ENCODE measurements around the gene LOX.

DNA sequence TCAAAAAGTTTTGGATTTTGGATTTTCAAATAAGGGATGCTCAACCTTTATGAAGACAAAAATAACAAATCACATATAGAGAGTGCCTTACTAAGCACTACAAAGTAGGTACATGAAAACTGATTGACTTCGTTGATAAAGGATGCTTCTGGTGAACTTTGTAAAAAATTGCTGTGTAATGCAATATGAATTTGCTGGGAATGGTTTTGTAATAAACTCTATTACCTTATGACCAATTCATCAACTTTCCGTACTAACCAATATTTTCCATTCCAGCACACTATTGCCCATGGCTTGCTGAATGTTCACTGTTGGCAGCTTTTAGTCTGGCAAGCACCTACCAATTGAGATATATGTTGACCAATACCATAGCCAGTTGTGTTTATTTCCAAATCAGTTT is 27.9 kb upstream of the LOX start:
- TF ChIP-seq, protein P1, sequence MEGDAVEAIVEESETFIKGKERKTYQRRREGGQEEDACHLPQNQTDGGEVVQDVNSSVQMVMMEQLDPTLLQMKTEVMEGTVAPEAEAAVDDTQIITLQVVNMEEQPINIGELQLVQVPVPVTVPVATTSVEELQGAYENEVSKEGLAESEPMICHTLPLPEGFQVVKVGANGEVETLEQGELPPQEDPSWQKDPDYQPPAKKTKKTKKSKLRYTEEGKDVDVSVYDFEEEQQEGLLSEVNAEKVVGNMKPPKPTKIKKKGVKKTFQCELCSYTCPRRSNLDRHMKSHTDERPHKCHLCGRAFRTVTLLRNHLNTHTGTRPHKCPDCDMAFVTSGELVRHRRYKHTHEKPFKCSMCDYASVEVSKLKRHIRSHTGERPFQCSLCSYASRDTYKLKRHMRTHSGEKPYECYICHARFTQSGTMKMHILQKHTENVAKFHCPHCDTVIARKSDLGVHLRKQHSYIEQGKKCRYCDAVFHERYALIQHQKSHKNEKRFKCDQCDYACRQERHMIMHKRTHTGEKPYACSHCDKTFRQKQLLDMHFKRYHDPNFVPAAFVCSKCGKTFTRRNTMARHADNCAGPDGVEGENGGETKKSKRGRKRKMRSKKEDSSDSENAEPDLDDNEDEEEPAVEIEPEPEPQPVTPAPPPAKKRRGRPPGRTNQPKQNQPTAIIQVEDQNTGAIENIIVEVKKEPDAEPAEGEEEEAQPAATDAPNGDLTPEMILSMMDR (IDR thresholded peaks at IDR 0.05), result no peak
- TF ChIP-seq POLR2A (IDR thresholded peaks at IDR 0.05), result no peak
